BLaER1 (cell line): ENCODE measurements around the gene CBLB.
A peak's percentile ranks its signal among the peaks of the same experiment; 100 is the strongest.

ENCODE experiments used
- H3K27ac ChIP-seq: shearing (Covaris generic); formaldehyde crosslinking; 2 replicates; pipeline ENCODE4 v1.8.1; 2022
- H3K27me3 ChIP-seq: shearing (Covaris generic); formaldehyde crosslinking; 2 replicates; pipeline ENCODE4 v1.8.1; 2022
- H3K36me3 ChIP-seq: shearing (Covaris generic); formaldehyde crosslinking; 2 replicates; pipeline ENCODE4 v1.8.1; 2022
- H3K4me1 ChIP-seq: shearing (Covaris generic); formaldehyde crosslinking; 2 replicates; pipeline ENCODE4 v1.8.1; 2022
- H3K4me2 ChIP-seq: shearing (Covaris generic); formaldehyde crosslinking; 2 replicates; pipeline ENCODE4 v1.8.1; 2022
- H3K4me3 ChIP-seq: shearing (Covaris generic); formaldehyde crosslinking; 2 replicates; pipeline ENCODE4 v1.8.1; 2022
- H3K9ac ChIP-seq: shearing (Covaris generic); formaldehyde crosslinking; 2 replicates; pipeline ENCODE4 v1.8.1; 2022
- H3K9me3 ChIP-seq: shearing (Covaris generic); formaldehyde crosslinking; 2 replicates; pipeline ENCODE4 v1.8.1; 2022
- H4K20me1 ChIP-seq: shearing (Covaris generic); formaldehyde crosslinking; 2 replicates; pipeline ENCODE4 v1.8.1; 2022
- Cebpa-rat ChIP-seq: shearing (Covaris generic); IDR thresholded peaks from 2 replicates; pipeline ENCODE4 v1.8.1; 2022

The CBLB gene

GRCh38 chr3:105800320-105800719 is 68.5 kb downstream of the CBLB start:
- Histone ChIP-seq H3K4me1 (peaks cover 38% of the 10 kb centered on the region), H3K27ac (no peak overlapping the region), H4K20me1 (no peaks in the 10 kb centered on the region), H3K36me3 (0 out of 2 replicates have a peak, but pooled peaks cover 7% of the 10 kb centered on the region), H3K9me3 (peaks cover 18% of the 10 kb centered on the region), H3K27me3 (no peaks in the 10 kb centered on the region), H3K9ac (no peak overlapping the region), H3K4me2 (no peak overlapping the region), H3K4me3 (no peak overlapping the region)
- TF ChIP-seq Cebpa-rat: no peak

- peaks cover 38% of the 10 kb centered on the region for H3K4me1 ChIP-seq
- H3K36me3 ChIP-seq: 0 out of 2 replicates have a peak, but pooled peaks cover 4% of the 10 kb centered on the region
- no peak overlapping the region for H3K9ac ChIP-seq
- no peaks in the 10 kb centered on the region for H3K27me3 ChIP-seq
- H3K4me3 ChIP-seq: no peak overlapping the region
- peak overlapping the region; percentile 51 for H3K4me2 ChIP-seq
- no peak for TF ChIP-seq Cebpa-rat
- no peaks in the 10 kb centered on the region for H4K20me1 ChIP-seq
- peaks cover 17% of the 10 kb centered on the region for H3K9me3 ChIP-seq
- no peak overlapping the region for H3K27ac ChIP-seq
Observed at GRCh38 chr3:105799286-105799685, 69.5 kb downstream of the CBLB start.

GRCh38 chr3:105798381-105798934 is 70.4 kb downstream of the CBLB start:
- no peak overlapping the region for H3K9ac ChIP-seq
- 0 out of 2 replicates have a peak, but pooled peaks cover 4% of the 10 kb centered on the region for H3K36me3 ChIP-seq
- peaks cover 38% of the 10 kb centered on the region for H3K4me1 ChIP-seq
- H3K27ac ChIP-seq: peak overlapping the region; percentile 62; the same call in 1 of the 2 replicates
- H3K9me3 ChIP-seq: peaks cover 17% of the 10 kb centered on the region
- no peak for TF ChIP-seq Cebpa-rat
- no peaks in the 10 kb centered on the region for H3K27me3 ChIP-seq
- H3K4me3 ChIP-seq: no peak overlapping the region
- peak overlapping the region; percentile 54 for H3K4me2 ChIP-seq
- no peaks in the 10 kb centered on the region for H4K20me1 ChIP-seq

- Histone ChIP-seq H3K4me3 (no peak overlapping the region), H3K4me1 (peaks cover 40% of the 10 kb centered on the region), H3K27me3 (no peaks in the 10 kb centered on the region), H3K27ac (no peak overlapping the region), H3K9me3 (peaks cover 17% of the 10 kb centered on the region), H3K4me2 (no peak overlapping the region), H4K20me1 (no peaks in the 10 kb centered on the region), H3K9ac (no peak overlapping the region), H3K36me3 (no peaks in the 10 kb centered on the region)
- TF ChIP-seq Cebpa-rat: no peak
Observed at GRCh38 chr3:105793040-105793439, 75.8 kb downstream of the CBLB start.

GRCh38 chr3:105791919-105792786 is 76.7 kb downstream of the CBLB start:
- Histone ChIP-seq H3K4me1 (peaks cover 32% of the 10 kb centered on the region), H3K9ac (no peak overlapping the region), H3K27me3 (no peaks in the 10 kb centered on the region), H3K9me3 (peaks cover 16% of the 10 kb centered on the region), H3K4me3 (no peak overlapping the region), H3K36me3 (no peaks in the 10 kb centered on the region), H3K27ac (no peak overlapping the region), H4K20me1 (no peaks in the 10 kb centered on the region), H3K4me2 (peak overlapping the region; percentile 29)
- TF ChIP-seq Cebpa-rat: no peak

GRCh38 chr3:105791131-105791530 is 77.7 kb downstream of the CBLB start:
- H3K9ac ChIP-seq: no peak overlapping the region
- H3K4me2 ChIP-seq: peak overlapping the region; percentile 29
- peaks cover 6% of the 10 kb centered on the region for H3K9me3 ChIP-seq
- H3K4me3 ChIP-seq: no peak overlapping the region
- TF ChIP-seq Cebpa-rat: no peak
- no peak overlapping the region for H3K27ac ChIP-seq
- H4K20me1 ChIP-seq: no peaks in the 10 kb centered on the region
- H3K27me3 ChIP-seq: no peaks in the 10 kb centered on the region
- peaks cover 26% of the 10 kb centered on the region for H3K4me1 ChIP-seq
- H3K36me3 ChIP-seq: no peaks in the 10 kb centered on the region

- Histone ChIP-seq H3K4me2 (peak overlapping the region; percentile 29), H3K9me3 (no peaks in the 10 kb centered on the region), H3K4me3 (no peak overlapping the region), H3K27ac (no peak overlapping the region), H4K20me1 (no peaks in the 10 kb centered on the region), H3K4me1 (peaks cover 26% of the 10 kb centered on the region), H3K27me3 (no peaks in the 10 kb centered on the region), H3K9ac (no peak overlapping the region), H3K36me3 (no peaks in the 10 kb centered on the region)
- no peak for TF ChIP-seq Cebpa-rat
Observed at GRCh38 chr3:105790534-105790933, 78.3 kb downstream of the CBLB start.

GRCh38 chr3:105788593-105788992 is 80.2 kb downstream of the CBLB start:
- no peak for TF ChIP-seq Cebpa-rat
- Histone ChIP-seq H3K27me3 (no peaks in the 10 kb centered on the region), H3K4me2 (no peak overlapping the region), H3K27ac (no peak overlapping the region), H3K9ac (no peak overlapping the region), H3K9me3 (no peaks in the 10 kb centered on the region), H4K20me1 (no peaks in the 10 kb centered on the region), H3K4me1 (peaks cover 26% of the 10 kb centered on the region), H3K4me3 (no peak overlapping the region), H3K36me3 (no peaks in the 10 kb centered on the region)

- H3K4me3 ChIP-seq: no peak overlapping the region
- H3K4me1 ChIP-seq: peaks cover 23% of the 10 kb centered on the region
- H3K9me3 ChIP-seq: no peaks in the 10 kb centered on the region
- H4K20me1 ChIP-seq: no peaks in the 10 kb centered on the region
- no peak overlapping the region for H3K9ac ChIP-seq
- no peak overlapping the region for H3K27ac ChIP-seq
- no peak overlapping the region for H3K4me2 ChIP-seq
- TF ChIP-seq Cebpa-rat: no peak
- H3K36me3 ChIP-seq: no peaks in the 10 kb centered on the region
- no peaks in the 10 kb centered on the region for H3K27me3 ChIP-seq
Observed at GRCh38 chr3:105787453-105787852, 81.4 kb downstream of the CBLB start.

- H3K36me3 ChIP-seq: no peaks in the 10 kb centered on the region
- H3K4me2 ChIP-seq: no peak overlapping the region
- no peak overlapping the region for H3K9ac ChIP-seq
- no peak overlapping the region for H3K4me3 ChIP-seq
- H3K27me3 ChIP-seq: no peaks in the 10 kb centered on the region
- H3K27ac ChIP-seq: no peak overlapping the region
- H3K9me3 ChIP-seq: no peaks in the 10 kb centered on the region
- no peak for TF ChIP-seq Cebpa-rat
- H4K20me1 ChIP-seq: no peaks in the 10 kb centered on the region
- peaks cover 19% of the 10 kb centered on the region for H3K4me1 ChIP-seq
Observed at GRCh38 chr3:105786990-105787389, 81.8 kb downstream of the CBLB start.
